Spleen (tissue), 7 donors: ENCODE data around the gene STRADB.

ENCODE experiments used
- POLR2A ChIP-seq, 3 donors: fragments of 450-650 bp; IDR thresholded peaks; one replicate each; pipeline ENCODE4 v1.5.1; 2017; ENCODE audit warnings: antibody characterized with exemption in 3 of 3, mild to moderate bottlenecking in 1 of 3
- POLR2AphosphoS5 ChIP-seq, 3 donors: sonication (generic); formaldehyde crosslinking; IDR thresholded peaks; one replicate each; pipeline ENCODE4 v1.5.1; 2017; ENCODE audit warnings: antibody characterized with exemption in 3 of 3
- TF ChIP-seq, protein P1 (sequence below), 11 experiments: fragments of 200-600 bp in 7 of 11; fragments of 450-650 bp in 4 of 11; sonication (generic) in 4 of 11; IDR thresholded peaks in 8 of 11; conservative IDR thresholded peaks in 3 of 11; 1 replicate in 7 of 11; 2 replicates in 4 of 11; pipeline versions ENCODE4 v1.4.0 to v1.8.0; 2016 to 2021; ENCODE audit warnings: antibody characterized with exemption in 11 of 11, inconsistent platforms in 4 of 11, mild to moderate bottlenecking in 1 of 11
- donor health status: DM: no; HTN: no; CAD: no; lungs with moderate emphysema.
- donor health status: DM: no; HTN: no; CAD: no.
- donor health status: DM: no; HTN: no; CAD: no.

DNA sequence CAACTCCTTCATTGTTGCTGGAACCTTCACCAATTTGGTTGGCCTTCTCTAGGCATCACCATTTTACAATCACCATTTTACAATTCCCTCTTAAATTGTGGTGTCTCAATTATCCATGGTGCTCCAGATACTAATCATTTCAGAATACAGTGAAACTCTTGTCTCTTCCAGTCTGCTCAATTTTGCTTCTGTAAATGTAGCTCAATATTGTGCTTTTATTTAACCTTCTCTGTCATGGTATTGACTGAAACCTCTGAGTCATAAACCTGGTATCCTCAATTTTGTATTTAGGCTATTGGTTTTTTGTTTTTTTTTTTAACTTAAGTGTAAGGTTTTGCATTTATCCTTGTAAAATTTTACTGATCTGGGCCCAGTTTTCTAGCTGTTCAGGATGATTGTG is 16.1 kb downstream of the STRADB start:
- TF ChIP-seq POLR2A (IDR thresholded peaks at IDR 0.05), result no peak
- TF ChIP-seq, protein P1, sequence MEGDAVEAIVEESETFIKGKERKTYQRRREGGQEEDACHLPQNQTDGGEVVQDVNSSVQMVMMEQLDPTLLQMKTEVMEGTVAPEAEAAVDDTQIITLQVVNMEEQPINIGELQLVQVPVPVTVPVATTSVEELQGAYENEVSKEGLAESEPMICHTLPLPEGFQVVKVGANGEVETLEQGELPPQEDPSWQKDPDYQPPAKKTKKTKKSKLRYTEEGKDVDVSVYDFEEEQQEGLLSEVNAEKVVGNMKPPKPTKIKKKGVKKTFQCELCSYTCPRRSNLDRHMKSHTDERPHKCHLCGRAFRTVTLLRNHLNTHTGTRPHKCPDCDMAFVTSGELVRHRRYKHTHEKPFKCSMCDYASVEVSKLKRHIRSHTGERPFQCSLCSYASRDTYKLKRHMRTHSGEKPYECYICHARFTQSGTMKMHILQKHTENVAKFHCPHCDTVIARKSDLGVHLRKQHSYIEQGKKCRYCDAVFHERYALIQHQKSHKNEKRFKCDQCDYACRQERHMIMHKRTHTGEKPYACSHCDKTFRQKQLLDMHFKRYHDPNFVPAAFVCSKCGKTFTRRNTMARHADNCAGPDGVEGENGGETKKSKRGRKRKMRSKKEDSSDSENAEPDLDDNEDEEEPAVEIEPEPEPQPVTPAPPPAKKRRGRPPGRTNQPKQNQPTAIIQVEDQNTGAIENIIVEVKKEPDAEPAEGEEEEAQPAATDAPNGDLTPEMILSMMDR (IDR thresholded peaks at IDR 0.05 in 8 of 11, conservative IDR thresholded peaks at IDR 0.05 in 3 of 11), result no peak
- TF ChIP-seq POLR2AphosphoS5 (IDR thresholded peaks at IDR 0.05), result no peak
